Large intestine (tissue), 12 donors: ENCODE results near the gene SERHL2. TPM values are rescaled to one million over a fixed set of nuclear protein-coding genes. Genes with fewer than 3 reads are reported as not detected.
"Not testable (repeated sequence)": the region's sequence is repeated elsewhere in the genome, so short reads cannot be mapped to it uniquely, and the experiment has no call there.

Experiments used
- DNase-seq, 2 donors: peaks; one replicate each; pipeline versions ENCODE4 v3.0.0 to v3.0.0-alpha.2; 2013
- H3K27ac ChIP-seq: one replicate; pipeline ENCODE4 v1.5.1; 2013; ENCODE audit warnings: low read length
- H3K27me3 ChIP-seq: 2 replicates; pipeline ENCODE4 v1.6.1; 2013; ENCODE audit warnings: low read length; ENCODE audit not compliant: control insufficient read depth, insufficient read depth
- H3K36me3 ChIP-seq: 2 replicates; pipeline ENCODE4 v1.6.1; 2013; ENCODE audit warnings: low read length; ENCODE audit not compliant: control insufficient read depth, insufficient read depth
- H3K4me1 ChIP-seq: one replicate; pipeline ENCODE4 v1.6.1; 2013; ENCODE audit warnings: low read length; ENCODE audit not compliant: control insufficient read depth, insufficient read depth
- H3K4me3 ChIP-seq: one replicate; pipeline ENCODE4 v1.5.1; 2013; ENCODE audit warnings: low read length
- H3K9me3 ChIP-seq: one replicate; pipeline ENCODE4 v1.6.1; 2013; ENCODE audit warnings: mild to moderate bottlenecking, low read depth, low read length, moderate library complexity; ENCODE audit not compliant: control insufficient read depth
- WGBS: methylation state at CpG from one replicate; pipeline ENCODE4 v1.1.5; 2013; ENCODE audit warnings: low lambda C conversion rate; ENCODE audit not compliant: insufficient coverage; 5-methylcytosine and 5-hydroxymethylcytosine counted together
- long read RNA-seq, 11 donors: transcript quantifications; one replicate each; lab custom pipeline, GENCODE V29; 2026
- polyA plus RNA-seq: library from polyadenylated mRNA; unstranded; fragments of 120-200 nt; gene quantifications from one replicate; pipeline ENCODE4 v1.2.1, GENCODE V29; 2013

The SERHL2 gene, protein sequence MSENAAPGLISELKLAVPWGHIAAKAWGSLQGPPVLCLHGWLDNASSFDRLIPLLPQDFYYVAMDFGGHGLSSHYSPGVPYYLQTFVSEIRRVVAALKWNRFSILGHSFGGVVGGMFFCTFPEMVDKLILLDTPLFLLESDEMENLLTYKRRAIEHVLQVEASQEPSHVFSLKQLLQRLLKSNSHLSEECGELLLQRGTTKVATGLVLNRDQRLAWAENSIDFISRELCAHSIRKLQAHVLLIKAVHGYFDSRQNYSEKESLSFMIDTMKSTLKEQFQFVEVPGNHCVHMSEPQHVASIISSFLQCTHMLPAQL
- polyA plus RNA-seq = 2.9 TPM
- long read RNA-seq, donor 1 = 0 reads
- long read RNA-seq, donor 2 = 0 reads
- long read RNA-seq, donor 3 = 0 reads
- long read RNA-seq, donor 4 = 0 reads
- long read RNA-seq, donor 5 = 0 reads
- long read RNA-seq, donor 6, partial matches to known transcripts = 15 of 76 reads
- long read RNA-seq, donor 6, other reads (novel, unspliced or antisense) = 61 of 76 reads
- long read RNA-seq, donor 7 = 0 reads
- long read RNA-seq, donor 8 = 0 reads
- long read RNA-seq, donor 9 = 0 reads
- long read RNA-seq, donor 10, partial matches to known transcripts = 0 of 8 reads
- long read RNA-seq, donor 10, other reads (novel, unspliced or antisense) = 8 of 8 reads
- long read RNA-seq, donor 11 = 0 reads

GRCh38 chr22:42553475-42554361 lies at the start of gene SERHL2:
Gene SERHL2 (plus strand): TSS chr22:42553956. CDS start chr22:42554021, 65 bp downstream.
- peak; percentile 89 to 93 for DNase-seq
- peaks cover 5% of the 10 kb centered on the region for H3K27me3 ChIP-seq
- H3K9me3 ChIP-seq = no peaks in the 10 kb centered on the region
- no CpG with 5 or more reads among the region's 75 CpGs for WGBS
- H3K36me3 ChIP-seq = no peaks in the 10 kb centered on the region
- H3K4me3 ChIP-seq = peak within 1 kb of the TSS; percentile 57
- no peak within 1 kb of the TSS for H3K27ac ChIP-seq
- peaks cover 6% of the 10 kb centered on the region for H3K4me1 ChIP-seq

DNA sequence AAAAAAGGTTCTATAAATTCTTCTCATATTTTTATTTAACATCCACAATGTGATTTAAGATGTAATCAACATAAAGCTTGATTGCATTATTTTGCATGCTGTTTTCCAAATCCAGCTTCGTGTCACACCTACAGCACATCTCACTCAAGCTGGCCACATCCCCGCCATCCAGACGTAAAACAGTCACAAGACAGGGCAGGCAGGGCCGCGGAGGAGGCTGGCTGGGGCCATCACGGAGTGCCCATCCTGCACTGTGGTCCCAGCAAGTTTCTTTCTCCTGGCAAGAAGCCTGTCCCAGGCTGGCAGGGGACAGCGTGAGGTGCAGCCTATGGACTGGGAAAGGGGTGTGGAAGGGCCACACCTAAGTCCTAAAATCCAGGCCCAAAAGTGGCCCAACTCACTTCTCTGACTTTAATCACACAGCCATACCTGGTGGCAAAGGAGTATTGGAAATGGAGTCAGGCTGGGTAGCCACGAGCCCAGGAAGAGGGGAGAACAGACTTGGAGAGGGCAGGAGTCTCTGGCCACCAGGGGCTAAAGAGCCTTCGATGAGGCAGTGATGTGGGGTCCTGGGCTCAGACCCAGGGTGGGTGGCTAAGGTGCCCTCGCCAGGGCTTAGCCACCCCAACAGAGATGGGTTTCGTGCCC lies 45.3 kb upstream of the SERHL2 start:
- not testable (repeated sequence) for H3K9me3 ChIP-seq, H3K36me3 ChIP-seq, DNase-seq, H3K27ac ChIP-seq, H3K4me3 ChIP-seq, H3K27me3 ChIP-seq
- H3K4me1 ChIP-seq = peaks cover 16% of the 10 kb centered on the region
- WGBS = no CpG with 5 or more reads among the region's 11 CpGs

- DNase-seq, H3K27ac ChIP-seq: not testable (repeated sequence)
- no CpG with 5 or more reads among the region's 10 CpGs for WGBS
Observed at GRCh38 chr22:42508975-42509364, 44.8 kb upstream of the SERHL2 start.

DNA sequence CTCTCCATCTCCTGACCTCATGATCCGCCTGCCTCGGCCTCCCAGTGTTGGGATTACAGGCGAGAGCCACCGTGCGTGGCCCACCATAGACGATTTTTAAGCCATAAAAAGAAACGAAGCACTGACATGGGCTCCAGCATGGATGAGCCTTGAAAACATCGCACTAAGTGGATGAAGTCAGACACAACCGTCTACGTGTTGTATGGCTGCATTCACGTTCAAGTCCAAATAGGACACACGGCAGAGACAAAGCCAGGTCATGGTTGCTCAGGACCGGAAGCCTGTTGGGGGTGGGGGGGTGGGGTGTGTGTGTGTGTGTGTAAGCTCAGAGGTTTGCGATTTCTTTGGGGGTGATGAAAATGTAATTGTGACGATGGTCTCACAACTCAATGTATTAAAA lies 44.2 kb upstream of the SERHL2 start:
- H3K9me3 ChIP-seq = no peaks in the 10 kb centered on the region
- H3K27me3 ChIP-seq = no peaks in the 10 kb centered on the region
- no peak overlapping the region for H3K27ac ChIP-seq
- peaks cover 16% of the 10 kb centered on the region for H3K4me1 ChIP-seq
- no CpG with 5 or more reads among the region's 15 CpGs for WGBS
- H3K36me3 ChIP-seq = peaks cover 17% of the 10 kb centered on the region
- no peak overlapping the region for H3K4me3 ChIP-seq
- no peak for DNase-seq

More at GRCh38 chr22:42508975-42509364, 44.8 kb upstream of the SERHL2 start:
- H3K36me3 ChIP-seq = peaks cover 12% of the 10 kb centered on the region
- H3K9me3 ChIP-seq, H3K27me3 ChIP-seq, H3K4me3 ChIP-seq: not testable (repeated sequence)
- H3K4me1 ChIP-seq = peaks cover 16% of the 10 kb centered on the region

DNA sequence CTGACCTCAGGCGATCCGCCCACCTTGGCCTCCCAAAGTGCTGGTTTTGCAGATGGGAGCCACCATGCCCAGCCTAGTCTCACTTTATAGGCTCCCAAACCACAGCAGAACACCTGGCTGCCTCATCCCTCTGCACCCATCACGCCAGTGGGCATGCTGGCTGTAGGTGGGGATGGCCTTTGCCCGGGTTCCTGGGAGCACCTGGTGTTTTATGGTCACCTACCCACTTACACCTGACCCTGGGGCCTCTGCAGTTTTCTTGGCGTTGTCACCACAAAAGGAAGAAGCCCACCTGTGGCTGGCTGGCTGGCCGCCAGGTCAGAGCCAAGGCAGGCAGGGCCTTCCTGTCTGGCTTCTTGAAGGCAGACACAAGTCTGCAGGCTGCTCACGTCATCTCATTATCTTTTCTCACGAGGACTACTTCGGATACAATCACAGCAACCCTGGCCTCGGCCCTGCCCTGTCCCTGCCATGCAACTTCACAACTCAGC lies 42.3 kb upstream of the SERHL2 start:
- H3K9me3 ChIP-seq = no peaks in the 10 kb centered on the region
- H3K27ac ChIP-seq = peak overlapping the region; percentile 74
- peaks cover 26% of the 10 kb centered on the region for H3K36me3 ChIP-seq
- peaks cover 16% of the 10 kb centered on the region for H3K4me1 ChIP-seq
- no peak overlapping the region for H3K4me3 ChIP-seq
- H3K27me3 ChIP-seq = no peaks in the 10 kb centered on the region
- WGBS = no CpG with 5 or more reads among the region's 10 CpGs
- DNase-seq = peak; percentile 81 to 89

- not testable (repeated sequence) for H3K27me3 ChIP-seq, H3K9me3 ChIP-seq, H3K4me3 ChIP-seq
- DNase-seq = peak; percentile 27 to 45
- H3K36me3 ChIP-seq = peaks cover 32% of the 10 kb centered on the region
- H3K27ac ChIP-seq = peak overlapping the region; percentile 36
- WGBS = no CpG with 5 or more reads among the region's 22 CpGs
- peaks cover 16% of the 10 kb centered on the region for H3K4me1 ChIP-seq
Observed at GRCh38 chr22:42512273-42512990, 41.3 kb upstream of the SERHL2 start.

DNA sequence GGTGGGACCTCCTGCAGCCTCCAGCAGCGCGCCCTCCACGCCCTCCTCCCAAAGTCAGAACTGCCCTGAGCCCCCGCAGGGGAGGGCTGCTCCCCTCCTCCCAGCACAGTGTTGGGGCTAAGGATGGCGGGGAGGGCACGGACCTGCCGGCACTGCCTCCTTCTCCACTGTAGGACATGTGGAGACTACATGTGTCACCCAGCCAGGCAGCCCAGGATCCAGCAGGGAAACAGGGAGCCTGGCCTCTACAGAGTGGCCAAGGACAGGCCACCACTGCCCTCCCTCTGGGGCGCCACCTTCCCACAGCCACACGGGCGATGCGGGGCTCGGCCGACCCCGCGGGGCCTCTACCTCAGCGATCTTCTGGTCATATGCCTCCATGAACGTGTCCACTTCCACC lies 39.4 kb upstream of the SERHL2 start:
- Histone ChIP-seq H3K4me1 (peaks cover 16% of the 10 kb centered on the region), H3K36me3 (peaks cover 36% of the 10 kb centered on the region)
- DNase-seq, H3K9me3 ChIP-seq, H3K27me3 ChIP-seq, H3K4me3 ChIP-seq, H3K27ac ChIP-seq: not testable (repeated sequence)
- no CpG with 5 or more reads among the region's 17 CpGs for WGBS

DNA sequence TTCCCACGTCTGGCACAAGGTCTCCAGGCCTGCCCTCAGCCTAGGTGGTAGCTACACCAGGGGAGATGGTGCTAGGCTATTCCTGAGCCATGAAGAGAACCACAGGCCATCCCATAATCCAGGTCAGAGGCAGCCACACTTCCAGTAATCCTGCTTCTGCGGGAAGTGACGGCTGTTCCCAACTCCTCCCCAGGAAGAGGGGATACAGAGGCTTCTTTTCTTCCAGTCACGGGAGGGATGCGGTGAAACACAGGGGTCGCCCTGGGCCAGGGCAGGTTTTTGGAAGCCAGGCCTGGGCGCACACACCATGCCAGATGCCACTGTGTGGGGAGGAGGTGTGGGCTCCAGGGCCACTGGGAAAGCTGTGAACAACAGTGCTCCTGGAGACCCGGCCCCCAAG lies 38.5 kb upstream of the SERHL2 start:
- not testable (repeated sequence) for H3K27ac ChIP-seq, H3K9me3 ChIP-seq, DNase-seq, H3K4me3 ChIP-seq, H3K27me3 ChIP-seq
- peaks cover 36% of the 10 kb centered on the region for H3K36me3 ChIP-seq
- WGBS = no CpG with 5 or more reads among the region's 8 CpGs
- peaks cover 18% of the 10 kb centered on the region for H3K4me1 ChIP-seq

GRCh38 chr22:42515896-42516295 lies 37.9 kb upstream of the SERHL2 start:
- DNase-seq = no peak
- peaks cover 18% of the 10 kb centered on the region for H3K4me1 ChIP-seq
- peaks cover 36% of the 10 kb centered on the region for H3K36me3 ChIP-seq
- no peak overlapping the region for H3K4me3 ChIP-seq
- no CpG with 5 or more reads among the region's 14 CpGs for WGBS
- no peaks in the 10 kb centered on the region for H3K9me3 ChIP-seq
- no peaks in the 10 kb centered on the region for H3K27me3 ChIP-seq
- no peak overlapping the region for H3K27ac ChIP-seq
